Tibial artery (tissue), 4 donors: ENCODE data around the gene LACTBL1.
A peak's percentile ranks its signal among the peaks of the same experiment; 100 is the strongest.
"Not testable (repeated sequence)": the region's sequence is repeated elsewhere in the genome, so short reads cannot be mapped to it uniquely, and the experiment has no call there.

Experiments
- DNase-seq, 2 donors: peaks; one replicate each; pipeline ENCODE4 v3.0.0-alpha.2; 2019
- H3K27ac ChIP-seq, 2 donors: fragments of 200-600 bp; sonication (generic) in 1 of 2; 1 replicate in 1 of 2; 2 replicates in 1 of 2; pipeline ENCODE4 v1.5.1; 2018 to 2019; ENCODE audit warnings: mild to moderate bottlenecking in 1 of 2
- H3K27me3 ChIP-seq, 2 donors: fragments of 200-600 bp; sonication (generic) in 1 of 2; one replicate each; pipeline versions ENCODE4 v1.5.1 to v1.6.0; 2016 to 2019
- H3K36me3 ChIP-seq, 3 donors: fragments of 200-600 bp; sonication (generic) in 2 of 3; one replicate each; pipeline ENCODE4 v1.5.1; 2016 to 2019; ENCODE audit warnings: mild to moderate bottlenecking in 2 of 3
- H3K4me1 ChIP-seq, 4 donors: fragments of 200-600 bp; sonication (generic) in 2 of 4; 1 replicate in 3 of 4; 2 replicates in 1 of 4; pipeline ENCODE4 v1.5.1; 2016 to 2019
- H3K4me3 ChIP-seq, 2 donors: fragments of 200-600 bp; sonication (generic) in 1 of 2; 1 replicate in 1 of 2; 2 replicates in 1 of 2; pipeline ENCODE4 v1.5.1; 2018 to 2019; ENCODE audit warnings: mild to moderate bottlenecking in 2 of 2
- H3K9me3 ChIP-seq, 3 donors: fragments of 200-600 bp; sonication (generic) in 1 of 3; one replicate each; pipeline ENCODE4 v1.5.1; 2016 to 2019
- intact Hi-C: fragments of 100-400 bp; cut with DNase I; formaldehyde crosslinking; loops from one replicate; pipeline ENCODE4 v1.15.0; 2023; ENCODE audit warnings: low total_unique reads
- TF ChIP-seq, protein P1 (sequence below), 2 experiments: fragments of 200-600 bp in 1 of 2; fragments of 450-650 bp in 1 of 2; IDR thresholded peaks; one replicate each; pipeline ENCODE4 v1.5.1; 2017 to 2019; ENCODE audit warnings: antibody characterized with exemption in 2 of 2, mild to moderate bottlenecking in 1 of 2, moderate library complexity in 1 of 2

The LACTBL1 gene

DNA sequence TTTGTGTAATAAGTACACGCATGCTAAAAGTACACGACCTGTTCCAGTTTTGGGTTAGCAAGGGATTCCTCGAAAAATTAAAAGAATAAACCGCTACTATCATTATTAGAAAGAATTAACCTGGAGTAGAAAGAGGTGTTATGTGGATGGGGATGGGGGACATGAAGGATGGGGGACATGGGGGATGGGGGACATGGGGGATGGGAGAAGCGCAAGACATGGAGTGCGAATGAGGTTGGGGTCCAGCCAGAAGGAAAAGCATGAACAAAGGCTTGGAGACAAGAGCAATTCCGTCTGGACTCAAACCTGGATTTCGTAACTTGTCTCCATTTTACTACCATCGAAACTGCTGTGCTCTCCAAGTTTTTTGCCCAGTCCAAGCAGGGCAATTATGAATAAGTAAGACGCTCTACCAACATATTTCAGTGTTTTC is 46.0 kb upstream of the LACTBL1 start:
- intact Hi-C loops: loop anchor here (5.0 kb wide), 1 partner anchor 149 kb away; the partner anchor contains the start of gene LUZP1
- DNase-seq: no peak

DNA sequence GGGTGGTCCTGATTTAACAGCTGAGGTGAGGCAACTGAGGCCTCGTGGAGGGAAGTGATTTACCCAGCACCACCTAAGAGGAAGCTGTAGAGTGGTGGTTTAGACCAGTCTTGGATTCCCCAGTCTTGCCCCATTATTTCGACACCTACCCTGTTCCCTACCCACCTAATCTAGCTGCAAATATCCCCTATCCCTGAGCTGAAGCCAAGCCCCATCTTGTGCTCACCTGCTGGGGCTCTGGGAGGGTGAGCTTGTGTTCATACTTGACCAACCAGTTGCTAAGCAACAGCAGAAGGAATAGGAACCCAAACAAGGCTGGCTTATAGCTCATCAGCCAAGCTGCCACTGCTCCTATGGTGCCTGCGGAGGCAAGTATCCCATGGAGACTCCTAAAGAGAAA is 41.0 kb upstream of the LACTBL1 start:
- H3K27me3 ChIP-seq: peaks cover 0 to 4% of the 10 kb centered on the region in 2 donors
- TF ChIP-seq, protein P1, sequence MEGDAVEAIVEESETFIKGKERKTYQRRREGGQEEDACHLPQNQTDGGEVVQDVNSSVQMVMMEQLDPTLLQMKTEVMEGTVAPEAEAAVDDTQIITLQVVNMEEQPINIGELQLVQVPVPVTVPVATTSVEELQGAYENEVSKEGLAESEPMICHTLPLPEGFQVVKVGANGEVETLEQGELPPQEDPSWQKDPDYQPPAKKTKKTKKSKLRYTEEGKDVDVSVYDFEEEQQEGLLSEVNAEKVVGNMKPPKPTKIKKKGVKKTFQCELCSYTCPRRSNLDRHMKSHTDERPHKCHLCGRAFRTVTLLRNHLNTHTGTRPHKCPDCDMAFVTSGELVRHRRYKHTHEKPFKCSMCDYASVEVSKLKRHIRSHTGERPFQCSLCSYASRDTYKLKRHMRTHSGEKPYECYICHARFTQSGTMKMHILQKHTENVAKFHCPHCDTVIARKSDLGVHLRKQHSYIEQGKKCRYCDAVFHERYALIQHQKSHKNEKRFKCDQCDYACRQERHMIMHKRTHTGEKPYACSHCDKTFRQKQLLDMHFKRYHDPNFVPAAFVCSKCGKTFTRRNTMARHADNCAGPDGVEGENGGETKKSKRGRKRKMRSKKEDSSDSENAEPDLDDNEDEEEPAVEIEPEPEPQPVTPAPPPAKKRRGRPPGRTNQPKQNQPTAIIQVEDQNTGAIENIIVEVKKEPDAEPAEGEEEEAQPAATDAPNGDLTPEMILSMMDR (IDR thresholded peaks at IDR 0.05): no peak

More for the DNA sequence above, 46.0 kb upstream of the LACTBL1 start:
- TF ChIP-seq, protein P1 (IDR thresholded peaks at IDR 0.05): no peak
- Histone ChIP-seq H3K4me3 (peak overlapping the region; percentile 78 to 98), H3K27ac (peak overlapping the region; percentile 83 to 87), H3K36me3 (no peaks in the 10 kb centered on the region), H3K9me3 (peaks cover 0 to 2% (median 0%) of the 10 kb centered on the region in 3 donors), H3K27me3 (no peaks in the 10 kb centered on the region), H3K4me1 (peaks cover 0 to 16% (median 8%) of the 10 kb centered on the region in 4 donors)

DNA sequence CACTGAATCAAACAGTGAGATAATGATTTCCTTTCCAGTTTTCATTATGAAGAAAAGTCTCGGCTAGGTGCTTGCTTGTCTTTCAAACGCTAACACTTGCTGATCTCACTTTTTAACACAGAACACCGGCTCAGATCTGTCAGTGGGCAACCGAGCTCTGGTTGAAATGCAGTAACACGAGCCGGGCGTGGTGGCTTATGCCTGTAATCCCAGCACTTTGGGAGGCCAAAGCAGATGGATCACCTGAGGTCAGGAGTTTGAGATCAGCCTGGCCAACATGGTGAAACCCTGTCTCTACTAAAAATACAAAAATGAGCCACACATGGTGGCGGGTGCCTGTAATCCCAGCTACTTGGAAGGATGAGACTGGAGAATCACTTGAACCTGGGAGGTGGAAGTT is 37.4 kb upstream of the LACTBL1 start:
- H3K9me3 ChIP-seq, H3K4me1 ChIP-seq, H3K4me3 ChIP-seq, H3K27me3 ChIP-seq, H3K36me3 ChIP-seq, DNase-seq, intact Hi-C loops, H3K27ac ChIP-seq: not testable (repeated sequence)

More for the DNA sequence above, 41.0 kb upstream of the LACTBL1 start:
- H3K4me1 ChIP-seq: peaks cover 0 to 5% (median 0%) of the 10 kb centered on the region in 4 donors
- no peak for DNase-seq
- intact Hi-C loops: no loop called here
- no peaks in the 10 kb centered on the region for H3K36me3 ChIP-seq
- H3K9me3 ChIP-seq: no peaks in the 10 kb centered on the region
- H3K4me3 ChIP-seq: no peak overlapping the region
- H3K27ac ChIP-seq: no peak overlapping the region

DNA sequence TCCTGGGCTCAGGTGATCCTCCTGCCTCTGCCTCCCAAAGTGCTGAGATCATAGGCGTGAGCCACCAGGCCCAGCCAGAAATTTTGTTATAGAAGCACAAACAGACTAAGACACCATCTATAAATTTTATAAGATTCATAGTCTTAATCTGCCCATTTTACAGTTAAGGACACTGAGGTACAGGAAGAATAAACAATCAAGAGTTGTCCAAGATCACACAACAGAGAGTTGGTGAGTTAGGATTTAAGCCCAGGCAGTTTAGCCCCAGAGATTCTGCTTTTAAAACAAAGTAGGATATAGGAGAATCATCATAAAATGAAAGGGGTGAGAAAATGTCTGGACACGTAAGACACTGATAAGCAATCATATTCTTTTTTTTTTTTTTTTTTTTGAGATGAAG is 36.2 kb upstream of the LACTBL1 start:
- no peak for DNase-seq
- Histone ChIP-seq H3K27ac (no peak overlapping the region), H3K4me1 (no peaks in the 10 kb centered on the region), H3K9me3 (no peaks in the 10 kb centered on the region), H3K4me3 (no peak overlapping the region), H3K27me3 (peaks cover 0 to 8% of the 10 kb centered on the region in 2 donors), H3K36me3 (no peaks in the 10 kb centered on the region)
- intact Hi-C loops: no loop called here
- TF ChIP-seq, protein P1 (IDR thresholded peaks at IDR 0.05): no peak

DNA sequence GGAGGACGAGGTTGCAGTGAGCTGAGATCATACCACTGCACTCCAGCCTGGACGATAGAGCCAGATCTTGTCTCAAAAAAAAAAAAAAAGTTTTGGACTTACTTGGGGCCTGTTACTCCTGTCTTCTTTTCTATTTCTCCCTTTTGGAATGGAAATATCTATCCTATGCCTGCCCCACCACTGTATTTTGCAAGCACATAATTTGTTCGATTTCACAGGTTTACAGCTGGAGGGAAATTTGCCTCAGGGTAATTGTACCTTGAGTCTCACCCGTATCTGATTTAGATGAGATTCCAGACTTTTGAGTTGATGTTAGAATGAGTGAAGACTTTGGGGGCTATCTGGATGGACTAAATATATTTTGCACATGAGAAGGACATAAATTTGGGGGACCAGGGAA is 34.4 kb upstream of the LACTBL1 start:
- intact Hi-C loops: no loop called here
- TF ChIP-seq, protein P1 (IDR thresholded peaks at IDR 0.05): no peak
- Histone ChIP-seq H3K27me3 (peaks cover 0 to 4% of the 10 kb centered on the region in 2 donors), H3K9me3 (no peaks in the 10 kb centered on the region), H3K4me3 (no peak overlapping the region), H3K4me1 (no peaks in the 10 kb centered on the region), H3K36me3 (no peaks in the 10 kb centered on the region), H3K27ac (no peak overlapping the region)
- no peak for DNase-seq

DNA sequence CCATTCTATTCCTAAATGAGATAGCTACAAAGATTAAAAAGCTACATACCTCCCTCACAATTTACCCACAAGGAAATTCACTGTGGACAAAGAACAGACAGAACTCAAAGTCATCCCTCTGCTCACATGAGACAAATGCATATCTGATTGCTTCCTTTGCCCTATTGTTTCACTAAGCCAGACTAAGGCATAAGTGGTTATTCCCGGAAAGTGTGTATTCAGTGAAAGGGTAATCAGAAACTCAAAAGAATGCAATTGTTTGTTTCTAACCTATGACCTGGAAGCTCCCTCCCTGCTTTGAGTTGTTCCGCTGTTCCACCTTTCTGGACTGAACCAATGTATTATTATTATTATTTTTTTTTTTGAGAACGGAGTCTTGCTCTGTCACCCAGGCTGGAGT is 32.1 kb upstream of the LACTBL1 start:
- intact Hi-C loops: not testable (repeated sequence)

DNA sequence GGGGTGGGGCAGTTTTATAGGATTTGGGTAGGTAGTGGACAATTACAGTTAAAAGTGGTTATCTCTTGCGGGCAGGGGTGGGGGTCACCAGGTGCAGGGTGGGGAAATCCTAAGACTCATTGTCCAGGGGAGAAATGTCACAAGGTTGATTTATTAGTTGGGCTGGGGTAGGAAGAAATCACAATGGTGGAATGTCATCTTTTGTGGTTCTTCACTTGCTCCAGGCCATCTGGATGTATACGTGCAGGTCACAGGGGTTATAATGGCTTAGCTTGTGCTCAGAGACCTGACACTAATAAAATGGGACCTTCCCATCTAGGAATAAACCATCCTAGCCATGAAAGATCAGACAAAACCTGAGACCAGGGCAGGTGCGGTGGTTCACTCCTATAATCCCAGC is 31.4 kb upstream of the LACTBL1 start:
- no peak for DNase-seq
- H3K36me3 ChIP-seq: no peaks in the 10 kb centered on the region
- H3K9me3 ChIP-seq: peaks cover 0 to 5% (median 0%) of the 10 kb centered on the region in 3 donors
- H3K4me1 ChIP-seq: no peaks in the 10 kb centered on the region
- no peak overlapping the region for H3K4me3 ChIP-seq
- intact Hi-C loops: no loop called here
- no peak overlapping the region for H3K27ac ChIP-seq
- TF ChIP-seq, protein P1 (IDR thresholded peaks at IDR 0.05): no peak
- peaks cover 0 to 4% of the 10 kb centered on the region in 2 donors for H3K27me3 ChIP-seq

More for the DNA sequence above, 32.1 kb upstream of the LACTBL1 start:
- H3K27me3 ChIP-seq, H3K4me1 ChIP-seq, H3K27ac ChIP-seq, H3K9me3 ChIP-seq, H3K36me3 ChIP-seq, H3K4me3 ChIP-seq, DNase-seq: not testable (repeated sequence)

DNA sequence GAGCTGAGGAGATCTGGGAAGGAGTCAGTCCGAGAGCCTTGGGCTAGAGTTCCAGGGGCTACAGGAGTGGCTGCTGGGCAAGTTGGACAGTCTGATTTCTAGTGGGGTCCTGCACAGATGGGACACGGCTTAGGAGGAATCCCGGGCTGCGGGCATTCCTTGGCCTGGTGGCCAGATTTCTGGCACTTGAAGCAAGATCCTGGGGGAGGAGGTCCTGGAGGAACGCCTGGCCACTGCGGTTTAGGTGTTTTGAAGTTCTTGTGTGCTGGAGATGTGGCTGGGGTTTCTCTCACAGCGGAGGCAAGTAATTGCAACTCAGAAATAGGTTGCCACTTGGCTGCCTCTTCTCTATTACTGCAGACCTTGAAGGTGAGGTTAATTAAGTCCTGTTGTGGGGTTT is 29.6 kb upstream of the LACTBL1 start:
- H3K9me3 ChIP-seq, H3K27ac ChIP-seq, DNase-seq, intact Hi-C loops, H3K4me3 ChIP-seq, H3K27me3 ChIP-seq, H3K4me1 ChIP-seq, H3K36me3 ChIP-seq: not testable (repeated sequence)

DNA sequence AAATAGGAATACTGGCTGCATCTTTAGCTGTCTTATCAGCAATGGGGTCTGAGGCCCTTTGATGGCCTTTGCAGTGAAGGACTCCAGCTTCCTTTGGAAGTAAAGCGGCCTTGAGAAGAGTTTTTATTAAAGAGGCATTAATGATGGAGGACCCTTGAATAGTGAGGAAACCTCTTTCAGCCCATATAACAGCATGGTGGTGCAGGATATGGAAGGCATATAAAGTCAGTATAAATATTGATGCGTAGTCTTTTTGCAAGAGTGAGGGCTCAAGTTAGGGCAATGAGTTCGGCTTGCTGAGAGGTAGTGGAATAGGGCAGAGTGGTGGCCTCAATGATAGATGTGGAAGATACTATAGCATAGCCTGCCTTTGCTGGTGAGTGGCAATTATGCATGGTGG is 27.5 kb upstream of the LACTBL1 start:
- H3K27me3 ChIP-seq, DNase-seq, H3K36me3 ChIP-seq, H3K4me3 ChIP-seq, intact Hi-C loops, H3K9me3 ChIP-seq, H3K27ac ChIP-seq, H3K4me1 ChIP-seq: not testable (repeated sequence)

DNA sequence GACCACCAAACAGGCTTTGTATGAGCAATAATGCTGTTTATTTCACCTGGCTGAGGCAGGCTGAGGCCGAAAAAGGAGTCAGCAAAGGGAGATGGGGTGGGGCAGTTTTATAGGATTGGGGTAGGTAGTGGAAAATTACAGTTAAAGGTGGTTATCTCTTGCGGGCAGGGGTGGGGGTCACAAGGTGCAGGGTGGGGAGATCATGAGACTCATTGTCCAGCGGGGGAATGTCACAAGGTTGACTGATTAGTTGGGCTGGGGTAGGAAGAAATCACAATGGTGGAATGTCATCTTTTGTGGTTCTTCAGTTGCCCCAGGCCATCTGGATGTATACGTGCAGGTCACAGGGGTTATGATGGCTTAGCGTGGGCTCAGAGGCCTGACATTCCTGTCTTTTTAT is 24.9 kb upstream of the LACTBL1 start:
- intact Hi-C loops, H3K27ac ChIP-seq, H3K4me3 ChIP-seq, H3K9me3 ChIP-seq, H3K27me3 ChIP-seq, DNase-seq, H3K4me1 ChIP-seq, H3K36me3 ChIP-seq: not testable (repeated sequence)
